ENCODE data around the gene ZNF71. TPM values are rescaled to one million over a fixed set of nuclear protein-coding genes. Genes with fewer than 3 reads are reported as not detected.

Gene ZNF71
- total RNA-seq, 1 experiment from 2014 or later, result 1.8 TPM

GRCh38 chr19:56619121-56619520 is 24.0 kb downstream of the ZNF71 start:
- H3K27me3 Mint-ChIP-seq (ENCODE audit: unreplicated experiment), result no peaks in the 10 kb centered on the region
- H3K36me3 Mint-ChIP-seq (ENCODE audit: insufficient read depth, unreplicated experiment), result no peaks in the 10 kb centered on the region
- H3K9me3 Mint-ChIP-seq (ENCODE audit: low read depth, unreplicated experiment), result peaks cover 34% of the 10 kb centered on the region
- no TSS peak for BruUV-seq (replicated peaks)
- no peaks in the 10 kb centered on the region for H3K4me1 Mint-ChIP-seq (ENCODE audit: low read depth, unreplicated experiment)
- no peak overlapping the region for H3K4me3 Mint-ChIP-seq (ENCODE audit: low read depth, unreplicated experiment)
- no peak for DNase-seq
- no peak overlapping the region for H3K27ac Mint-ChIP-seq (ENCODE audit: unreplicated experiment)
- CTCF ChIA-PET, result no interaction called here
- no peak for TF ChIP-seq CTCF (IDR thresholded peaks at IDR 0.05; ENCODE audit: unreplicated experiment)
- intact Hi-C loops (cut with micrococcal nuclease; ENCODE audit: unreplicated experiment), result no loop called here

- peaks cover 28% of the 10 kb centered on the region for H3K9me3 Mint-ChIP-seq (ENCODE audit: low read depth, unreplicated experiment)
- no peak overlapping the region for H3K27ac Mint-ChIP-seq (ENCODE audit: unreplicated experiment)
- no peaks in the 10 kb centered on the region for H3K36me3 Mint-ChIP-seq (ENCODE audit: insufficient read depth, unreplicated experiment)
- H3K27me3 Mint-ChIP-seq (ENCODE audit: unreplicated experiment), result no peaks in the 10 kb centered on the region
- CTCF ChIA-PET, result no interaction called here
- H3K4me3 Mint-ChIP-seq (ENCODE audit: low read depth, unreplicated experiment), result no peak overlapping the region
- no peak for TF ChIP-seq CTCF (IDR thresholded peaks at IDR 0.05; ENCODE audit: unreplicated experiment)
- no peaks in the 10 kb centered on the region for H3K4me1 Mint-ChIP-seq (ENCODE audit: low read depth, unreplicated experiment)
- intact Hi-C loops (cut with micrococcal nuclease; ENCODE audit: unreplicated experiment), result no loop called here
- no TSS peak for BruUV-seq (replicated peaks)
- DNase-seq, result no peak
Measured at GRCh38 chr19:56622374-56622773, 27.3 kb downstream of the ZNF71 start.

- Mint-ChIP-seq H3K36me3 (ENCODE audit: insufficient read depth, unreplicated experiment) (no peaks in the 10 kb centered on the region), H3K9me3 (ENCODE audit: low read depth, unreplicated experiment) (peaks cover 24% of the 10 kb centered on the region), H3K27me3 (ENCODE audit: unreplicated experiment) (no peaks in the 10 kb centered on the region), H3K4me3 (ENCODE audit: low read depth, unreplicated experiment) (no peak overlapping the region), H3K4me1 (ENCODE audit: low read depth, unreplicated experiment) (no peaks in the 10 kb centered on the region), H3K27ac (ENCODE audit: unreplicated experiment) (no peak overlapping the region)
- intact Hi-C loops (cut with micrococcal nuclease; ENCODE audit: unreplicated experiment), result no loop called here
- CTCF ChIA-PET, result no interaction called here
- no peak for DNase-seq
- no TSS peak for BruUV-seq (replicated peaks)
- TF ChIP-seq CTCF (IDR thresholded peaks at IDR 0.05; ENCODE audit: unreplicated experiment), result no peak
Measured at GRCh38 chr19:56623006-56623405, 27.9 kb downstream of the ZNF71 start.

GRCh38 chr19:56625708-56626107 is 30.6 kb downstream of the ZNF71 start:
- no TSS peak for BruUV-seq (replicated peaks)
- CTCF ChIA-PET, result no interaction called here
- peaks cover 20% of the 10 kb centered on the region for H3K9me3 Mint-ChIP-seq (ENCODE audit: low read depth, unreplicated experiment)

More at GRCh38 chr19:56625708-56626107, 30.6 kb downstream of the ZNF71 start:
- no peak for TF ChIP-seq CTCF (IDR thresholded peaks at IDR 0.05; ENCODE audit: unreplicated experiment)
- peaks cover 9% of the 10 kb centered on the region for H3K36me3 Mint-ChIP-seq (ENCODE audit: insufficient read depth, unreplicated experiment)
- DNase-seq, result no peak
- intact Hi-C loops (cut with micrococcal nuclease; ENCODE audit: unreplicated experiment), result no loop called here
- H3K27me3 Mint-ChIP-seq (ENCODE audit: unreplicated experiment), result no peaks in the 10 kb centered on the region
- no peaks in the 10 kb centered on the region for H3K4me1 Mint-ChIP-seq (ENCODE audit: low read depth, unreplicated experiment)
- no peak overlapping the region for H3K27ac Mint-ChIP-seq (ENCODE audit: unreplicated experiment)
- H3K4me3 Mint-ChIP-seq (ENCODE audit: low read depth, unreplicated experiment), result no peak overlapping the region

All from Calu3 (cell line).